GM23338 (cell line): Measurements from ENCODE around the gene JUP. TPM values are rescaled to one million over a fixed set of nuclear protein-coding genes. Genes with fewer than 3 reads are reported as not detected.
A peak's percentile ranks its signal among the peaks of the same experiment; 100 is the strongest.

Experiments
- ATAC-seq: fragments of 200-7000 bp; cut with Tn5 transposase; 3 replicates; pipeline ENCODE4 v1.9.1; 2020
- DNase-seq: peaks from one replicate; pipeline ENCODE4 v3.0.0-alpha.2; 2015; ENCODE audit warnings: low spot score
- H2AFZ ChIP-seq: fragments of 200-600 bp; sonication (generic); 2 replicates; pipeline ENCODE4 v1.8.0; 2016; ENCODE audit warnings: antibody characterized with exemption, mild to moderate bottlenecking, moderate library complexity
- H3F3A ChIP-seq: fragments of 200-600 bp; sonication (generic); replicated peaks from 2 replicates; pipeline ENCODE4 v1.8.0; 2017; ENCODE audit warnings: antibody characterized with exemption, mixed run types, low read depth
- H3K27ac ChIP-seq: fragments of 200-600 bp; sonication (generic); 2 replicates; pipeline ENCODE4 v1.6.1; 2016; ENCODE audit warnings: low read depth
- H3K27me3 ChIP-seq: fragments of 200-600 bp; sonication (generic); 2 replicates; pipeline ENCODE4 v1.8.0; 2016; ENCODE audit warnings: mild to moderate bottlenecking, mixed run types, moderate library complexity; ENCODE audit not compliant: insufficient read depth
- H3K36me3 ChIP-seq: fragments of 200-600 bp; sonication (generic); 2 replicates; pipeline ENCODE4 v1.8.0; 2016; ENCODE audit warnings: mild to moderate bottlenecking; ENCODE audit not compliant: insufficient read depth
- H3K4me1 ChIP-seq: fragments of 200-600 bp; sonication (generic); 2 replicates; pipeline ENCODE4 v1.8.0; 2016; ENCODE audit warnings: mild to moderate bottlenecking, moderate library complexity; ENCODE audit not compliant: insufficient read depth
- H3K4me2 ChIP-seq: fragments of 200-600 bp; sonication (generic); 2 replicates; pipeline ENCODE4 v1.7.1; 2017; ENCODE audit warnings: mixed run types
- H3K4me3 ChIP-seq: fragments of 200-600 bp; sonication (generic); 2 replicates; pipeline ENCODE4 v1.6.1; 2016; ENCODE audit warnings: mixed run types
- H3K79me2 ChIP-seq: fragments of 200-600 bp; sonication (generic); replicated peaks from 2 replicates; pipeline ENCODE4 v1.8.0; 2017; ENCODE audit warnings: mild to moderate bottlenecking; ENCODE audit not compliant: insufficient read depth
- H3K9me2 ChIP-seq: fragments of 200-600 bp; sonication (generic); 2 replicates; pipeline ENCODE4 v1.8.0; 2017; ENCODE audit not compliant: insufficient read depth
- H4K20me1 ChIP-seq: fragments of 200-600 bp; sonication (generic); replicated peaks from 2 replicates; pipeline ENCODE4 v1.8.0; 2017; ENCODE audit warnings: mild to moderate bottlenecking; ENCODE audit not compliant: insufficient read depth
- H3K27ac Mint-ChIP-seq: 2 replicates; pipeline ENCODE4 v1.8.0; 2020; ENCODE audit warnings: inconsistent platforms, mild to moderate bottlenecking, moderate library complexity, mixed read lengths
- H3K27me3 Mint-ChIP-seq: 3 replicates; pipeline ENCODE4 v1.8.0; 2022; ENCODE audit warnings: low read depth, mild to moderate bottlenecking, moderate library complexity, mixed read lengths, inconsistent platforms; ENCODE audit not compliant: insufficient read depth, poor library complexity
- H3K36me3 Mint-ChIP-seq: 3 replicates; pipeline ENCODE4 v1.8.0; 2021; ENCODE audit warnings: low read depth, mild to moderate bottlenecking, inconsistent platforms, moderate library complexity, mixed read lengths
- H3K4me1 Mint-ChIP-seq: 3 replicates; pipeline ENCODE4 v1.8.0; 2020; ENCODE audit warnings: mild to moderate bottlenecking, inconsistent platforms, mixed read lengths
- H3K4me3 Mint-ChIP-seq: 3 replicates; pipeline ENCODE4 v1.8.0; 2021; ENCODE audit warnings: moderate library complexity, mild to moderate bottlenecking, inconsistent platforms, mixed read lengths
- H3K9me3 Mint-ChIP-seq: 3 replicates; pipeline ENCODE4 v1.8.0; 2020; ENCODE audit warnings: moderate library complexity, mild to moderate bottlenecking, inconsistent platforms, mixed read lengths
- CREB1 ChIP-seq: fragments of 250-450 bp; sonication (Bioruptor Pico); IDR thresholded peaks from 2 replicates; pipeline ENCODE4 v1.5.0; 2020; ENCODE audit warnings: low read depth, mild to moderate bottlenecking, moderate library complexity
- CTCF ChIP-seq, 2 experiments: fragments of 200-600 bp in 1 of 2; sonication (generic) in 1 of 2; conservative IDR thresholded peaks; 2 replicates each; pipeline versions ENCODE4 v1.5.1 to v1.6.1; 2016 to 2017; ENCODE audit warnings: antibody characterized with exemption in 2 of 2, low read depth in 2 of 2, mild to moderate bottlenecking in 2 of 2, moderate library complexity in 1 of 2
- EZH2phosphoT487 ChIP-seq: fragments of 200-600 bp; sonication (generic); IDR thresholded peaks from one replicate; pipeline ENCODE4 v1.8.1; 2018; ENCODE audit warnings: antibody characterized with exemption; ENCODE audit not compliant: unreplicated experiment
- JUNB ChIP-seq: IDR thresholded peaks from one replicate; pipeline ENCODE4 v1.6.1; 2016; ENCODE audit warnings: antibody characterized with exemption; ENCODE audit not compliant: unreplicated experiment
- NANOG ChIP-seq: IDR thresholded peaks from 2 replicates; pipeline ENCODE4 v1.6.1; 2016; ENCODE audit warnings: antibody characterized with exemption, borderline replicate concordance
- POLR2AphosphoS5 ChIP-seq: IDR thresholded peaks from 2 replicates; pipeline ENCODE4 v1.6.1; 2016; ENCODE audit warnings: antibody characterized with exemption, low read depth
- REST ChIP-seq: IDR thresholded peaks from one replicate; pipeline ENCODE4 v1.6.1; 2018; ENCODE audit warnings: antibody characterized with exemption; ENCODE audit not compliant: unreplicated experiment
- STAT1 ChIP-seq: IDR thresholded peaks from one replicate; pipeline ENCODE4 v1.6.1; 2016; ENCODE audit warnings: antibody characterized with exemption; ENCODE audit not compliant: unreplicated experiment
- ZNF114 ChIP-seq: fragments of 250-450 bp; sonication (Bioruptor Pico); IDR thresholded peaks from 2 replicates; pipeline ENCODE4 v1.5.0; 2020; ENCODE audit warnings: mild to moderate bottlenecking, moderate library complexity
- ZNF331 ChIP-seq: fragments of 250-450 bp; sonication (Bioruptor Pico); IDR thresholded peaks from 2 replicates; pipeline ENCODE4 v1.5.0; 2020; ENCODE audit warnings: low read depth, mild to moderate bottlenecking, moderate library complexity
- polyA plus RNA-seq: library from polyadenylated mRNA; unstranded; fragments of >200 nt; fragmentation: Nextera tagmentation; extraction: Ambion mirVana; gene quantifications from 2 replicates; pipeline ENCODE4 v1.2.1, GENCODE V29; 2016
- total RNA-seq: library from RNA; depleted of rRNA; stranded (reverse); fragments of >200 nt; shearing (Covaris generic); gene quantifications from 2 replicates; pipeline ENCODE4 v1.2.3, GENCODE V29; 2014

JUP gene
- total and polyA plus RNA-seq, 2 experiments from 2014 or later: 45.5 to 177 TPM

GRCh38 chr17:41740506-41740905 lies 46.0 kb downstream of the JUP start:
- Mint-ChIP-seq H3K4me1 (peaks cover 18% of the 10 kb centered on the region), H3K4me3 (no peak overlapping the region), H3K27me3 (peaks cover 28% of the 10 kb centered on the region), H3K36me3 (peaks cover 2% of the 10 kb centered on the region; the same call in 1 of the 3 replicates), H3K9me3 (no peaks in the 10 kb centered on the region), H3K27ac (no peak overlapping the region)
- no peaks in the 10 kb centered on the region for H3K9me2 ChIP-seq
- H3K79me2 ChIP-seq: no peaks in the 10 kb centered on the region
- ATAC-seq (no peak), DNase-seq (no peak)
- peaks cover 24% of the 10 kb centered on the region for H3K27me3 ChIP-seq
- H3K27ac ChIP-seq: no peak overlapping the region
- TF ChIP-seq ZNF331 (no peak), REST (no peak), JUNB (no peak), CREB1 (CRISPR knock-in tag) (no peak)
- H4K20me1 ChIP-seq: no peaks in the 10 kb centered on the region
- H3K4me2 ChIP-seq: no peak overlapping the region
- no peaks in the 10 kb centered on the region; the same call in 1 of the 2 replicates for H3F3A ChIP-seq
- no peaks in the 10 kb centered on the region for H3K36me3 ChIP-seq
- peaks cover 13% of the 10 kb centered on the region for H3K4me1 ChIP-seq
- H2AFZ ChIP-seq: no peak overlapping the region
- H3K4me3 ChIP-seq: no peak overlapping the region

- Histone ChIP-seq H3K4me1 (peaks cover 17% of the 10 kb centered on the region), H3F3A (no peaks in the 10 kb centered on the region; the same call in 1 of the 2 replicates), H3K4me3 (no peak overlapping the region), H4K20me1 (no peaks in the 10 kb centered on the region), H3K36me3 (no peaks in the 10 kb centered on the region), H3K27ac (no peak overlapping the region), H2AFZ (peak overlapping the region; percentile 38; the same call in 1 of the 2 replicates), H3K9me2 (no peaks in the 10 kb centered on the region), H3K79me2 (no peaks in the 10 kb centered on the region), H3K27me3 (peaks cover 31% of the 10 kb centered on the region), H3K4me2 (no peak overlapping the region)
- ATAC-seq: no peak
- Mint-ChIP-seq H3K4me1 (peaks cover 18% of the 10 kb centered on the region), H3K36me3 (peaks cover 2% of the 10 kb centered on the region; the same call in 1 of the 3 replicates), H3K9me3 (no peaks in the 10 kb centered on the region), H3K27ac (no peak overlapping the region), H3K4me3 (no peak overlapping the region; the same call in 2 of the 3 replicates), H3K27me3 (peaks cover 35% of the 10 kb centered on the region)
- TF ChIP-seq ZNF331 (no peak), CTCF (conservative IDR thresholded peaks at IDR 0.05; ENCODE audit: low read depth in 2 of 2) (no peak), REST (no peak), ZNF114 (CRISPR knock-in tag) (no peak), CREB1 (CRISPR knock-in tag) (no peak), POLR2AphosphoS5 (no peak), STAT1 (no peak), EZH2phosphoT487 (no peak), JUNB (no peak), NANOG (no peak)
- DNase-seq: no peak
Observed at GRCh38 chr17:41739661-41740352, 46.7 kb downstream of the JUP start.
